K562 (cell line): ENCODE data around the gene CHMP4B. TPM values are rescaled to one million over a fixed set of nuclear protein-coding genes. Genes with fewer than 3 reads are reported as not detected.

Source experiments
- ATAC-seq: fragments of 200-7000 bp; cut with Tn5 transposase; 3 replicates; pipeline ENCODE4 v1.9.1; 2020; ENCODE audit warnings: moderate library complexity
- BruUV-seq: library from RNA; stranded (reverse); fragments of 400-500 nt; replicated peaks from 2 replicates; lab custom pipeline; 2021; lab: Mats Ljungman, UMichigan
- CTCF ChIA-PET: fragments of 300-600 bp; formaldehyde crosslinking; extraction: SDS; loops from one replicate; lab custom pipeline; 2021; ENCODE audit warnings: low intra/inter-chr PET ratio; lab: Yijun Ruan, JAX
- POLR2A ChIA-PET: fragments of 300-600, 350-650 bp; sonication (Branson Sonifier 250); formaldehyde crosslinking; extraction: SDS; loops from one replicate; lab custom pipeline; 2021; ENCODE audit warnings: antibody characterized with exemption, inconsistent platforms; lab: Yijun Ruan, JAX
- DNase-seq, 4 experiments: peaks; one replicate each; pipeline versions ENCODE4 v3.0.0 to v3.0.0-alpha.2; 2011 to 2018; ENCODE audit warnings: low spot score in 3 of 4, mixed read lengths in 3 of 4; ENCODE audit errors: extremely low read depth in 1 of 4
- FAIRE-seq: peaks from 2 replicates; lab custom pipeline; 2011; peaks lifted over from hg19 to GRCh38; lab: Jason Lieb, UNC
- H2AFZ ChIP-seq: 2 replicates; pipeline ENCODE4 v1.6.0; 2011; ENCODE audit warnings: low read depth, low read length, control low read depth, inconsistent platforms
- H3K27ac ChIP-seq: fragments of 200-600 bp; 3 replicates; pipeline ENCODE4 v1.8.0; 2011; ENCODE audit warnings: low read depth, mild to moderate bottlenecking, control low read depth, inconsistent platforms, low read length, moderate library complexity, mixed read lengths; ENCODE audit errors: extremely low read depth
- H3K27me3 ChIP-seq, 2 experiments: fragments of 300-600 bp in 1 of 2; 2 replicates in 1 of 2; 3 replicates in 1 of 2; pipeline versions ENCODE4 v1.6.0 to v1.8.0; 2011; ENCODE audit warnings: inconsistent platforms in 2 of 2, low read length in 2 of 2, mild to moderate bottlenecking in 1 of 2, mixed read lengths in 1 of 2, moderate library complexity in 1 of 2; ENCODE audit not compliant: control insufficient read depth in 2 of 2, insufficient read depth in 2 of 2
- H3K36me3 ChIP-seq: fragments of 300-600 bp; 3 replicates; pipeline ENCODE4 v1.8.0; 2011; ENCODE audit warnings: mild to moderate bottlenecking, low read length, inconsistent platforms; ENCODE audit not compliant: control insufficient read depth, insufficient read depth
- H3K4me1 ChIP-seq, 2 experiments: fragments of 200-600 bp in 1 of 2; replicated peaks in 1 of 2; 2 replicates in 1 of 2; 3 replicates in 1 of 2; pipeline versions ENCODE4 v1.5.1 to v1.8.0; 2011; ENCODE audit warnings: inconsistent platforms in 2 of 2, low read length in 2 of 2, mild to moderate bottlenecking in 1 of 2, mixed read lengths in 1 of 2, moderate library complexity in 1 of 2; ENCODE audit not compliant: control insufficient read depth in 2 of 2, insufficient read depth in 2 of 2
- H3K4me2 ChIP-seq: 2 replicates; pipeline ENCODE4 v1.6.1; 2011; ENCODE audit warnings: low read length, control low read depth, inconsistent platforms, mixed read lengths; ENCODE audit not compliant: insufficient read depth
- H3K4me3 ChIP-seq: fragments of 200-600 bp; sonication (generic), shearing (Covaris generic); 2 replicates; pipeline ENCODE4 v1.5.1; 2016; ENCODE audit warnings: control low read depth, inconsistent platforms
- H3K79me2 ChIP-seq: fragments of 200-600 bp; 3 replicates; pipeline ENCODE4 v1.8.0; 2011; ENCODE audit warnings: low read length, inconsistent platforms; ENCODE audit not compliant: control insufficient read depth, insufficient read depth
- H3K9ac ChIP-seq, 2 experiments: 2 replicates each; pipeline versions ENCODE4 v1.6.0 to v1.6.1; 2011; ENCODE audit warnings: low read depth in 2 of 2, low read length in 2 of 2, control low read depth in 1 of 2, inconsistent platforms in 1 of 2, mild to moderate bottlenecking in 1 of 2, mixed read lengths in 1 of 2; ENCODE audit not compliant: insufficient read depth in 1 of 2
- H3K9me1 ChIP-seq: one replicate; pipeline ENCODE4 v1.6.0; 2011; ENCODE audit warnings: inconsistent platforms, mild to moderate bottlenecking, low read length, moderate library complexity; ENCODE audit not compliant: control insufficient read depth, insufficient read depth
- H3K9me3 ChIP-seq: replicated peaks from 2 replicates; pipeline ENCODE4 v1.5.1; 2011; ENCODE audit warnings: low read depth, low read length, inconsistent platforms; ENCODE audit not compliant: control insufficient read depth, insufficient read depth
- H4K20me1 ChIP-seq: replicated peaks from 2 replicates; pipeline ENCODE4 v1.6.1; 2011; ENCODE audit warnings: low read length, inconsistent platforms, mixed read lengths; ENCODE audit not compliant: control insufficient read depth, insufficient read depth
- ARID3A ChIP-seq: IDR thresholded peaks from 2 replicates; pipeline ENCODE4 v1.6.1; 2012; ENCODE audit warnings: low read depth, low read length, improper control_type of control experiment, borderline replicate concordance
- BRD9 ChIP-seq: fragments of 450-650 bp; IDR thresholded peaks from 2 replicates; pipeline ENCODE4 v1.6.1; 2018; ENCODE audit warnings: low read depth; ENCODE audit not compliant: partially characterized antibody
- CREB3 ChIP-seq: fragments of 450-650 bp; conservative IDR thresholded peaks from 2 replicates; pipeline ENCODE4 v1.6.1; 2016; ENCODE audit warnings: missing genetic modification characterization, low read depth, mild to moderate bottlenecking, missing compliant biosample characterization, moderate library complexity
- ELF1 ChIP-seq: fragments of 200-800 bp; sonication (Bioruptor generic); IDR thresholded peaks from 2 replicates; pipeline ENCODE4 v1.6.1; 2016; ENCODE audit warnings: missing genetic modification characterization, missing compliant biosample characterization
- SIX5 ChIP-seq, 2 experiments: IDR thresholded peaks; 2 replicates each; pipeline ENCODE4 v1.6.1; 2011; ENCODE audit warnings: low read length in 2 of 2, borderline replicate concordance in 1 of 2, low read depth in 1 of 2, mild to moderate bottlenecking in 1 of 2, moderate library complexity in 1 of 2; ENCODE audit not compliant: insufficient read depth in 1 of 2
- ZNF717 ChIP-seq: fragments of 250-450 bp; sonication (Bioruptor Pico); IDR thresholded peaks from 2 replicates; pipeline ENCODE4 v1.5.0; 2021
- WGBS: fragments of 100-300 bp; shearing (Covaris generic); methylation state at CpG from one replicate; pipeline ENCODE4 v1.1.6; 2016; ENCODE audit warnings: low coverage, mixed read lengths; ENCODE audit not compliant: insufficient coverage; ENCODE audit errors: missing lambda C conversion rate; 5-methylcytosine and 5-hydroxymethylcytosine counted together
- in situ Hi-C: fragments of 300-500 bp; cut with MboI; formaldehyde crosslinking; loops from 4 replicates; pipeline ENCODE4 v1.15.0; 2018; ENCODE audit warnings: inconsistent platforms, mixed read lengths
- intact Hi-C: fragments of 100-400 bp; cut with micrococcal nuclease; formaldehyde crosslinking; loops from 2 replicates; pipeline ENCODE4 v1.14.2; 2022
- polyA plus RNA-seq, 8 experiments: library from polyadenylated mRNA; depleted of rRNA in 4 of 8; stranded (reverse) in 5 of 8; unstranded in 3 of 8; fragments of >200 nt; fragmentation: Nextera tagmentation in 2 of 8; fragmentation: Illumina TruSeq in 1 of 8; extraction: Ambion mirVana in 2 of 8; extraction: Trizol in 1 of 8; gene quantifications; 2 replicates each; pipeline versions ENCODE4 v1.2.1 to v1.2.3, GENCODE V29; 2011 to 2014; ENCODE audit warnings: inconsistent platforms in 1 of 8, missing spikeins in 1 of 8
- total RNA-seq, 7 experiments: library from RNA; depleted of rRNA in 6 of 7; stranded (reverse); fragments of >200 nt in 6 of 7; fragmentation: Illumina TruSeq in 2 of 7; extraction: Trizol in 2 of 7; gene quantifications; 2 replicates each; pipeline versions ENCODE4 v1.2.1 to v1.2.3, GENCODE V29; 2011 to 2021; ENCODE audit warnings: low replicate concordance in 1 of 7

CHMP4B gene
- total and polyA plus RNA-seq, 9 of the 15 experiments (the other 6 are each of a cell fraction or from before 2014, with no cell fraction given), result 1.8 to 64.7 (median 31.8) TPM

GRCh38 chr20:33875534-33876026 is 64.4 kb downstream of the CHMP4B start (continued):
- no peak for TF ChIP-seq ELF1 (tag)

GRCh38 chr20:33878583-33878982 is 67.4 kb downstream of the CHMP4B start:
- Histone ChIP-seq H3K79me2 (no peaks in the 10 kb centered on the region), H2AFZ (no peak overlapping the region), H3K4me2 (no peak overlapping the region), H3K27ac (no peak overlapping the region), H3K36me3 (no peaks in the 10 kb centered on the region), H3K9me3 (peaks cover 6% of the 10 kb centered on the region; the same call in 1 of the 2 replicates), H3K4me1 (peaks cover 0 to 3% of the 10 kb centered on the region in 2 experiments; a peak in 1 of 5 replicates), H4K20me1 (no peaks in the 10 kb centered on the region), H3K9ac (no peak overlapping the region), H3K4me3 (no peak overlapping the region), H3K9me1 (no peaks in the 10 kb centered on the region), H3K27me3 (peaks cover 18 to 49% of the 10 kb centered on the region in 2 experiments)
- ATAC-seq (no peak), DNase-seq (no peak), FAIRE-seq (no peak)
- 0% methylated on average over 2 of the region's 2 CpGs for WGBS
- intact Hi-C loops (no loop called here), in situ Hi-C loops (no loop called here)
- CTCF ChIA-PET, result no interaction called here
- TF ChIP-seq BRD9, result no peak
- no peak for TF ChIP-seq ZNF717 (CRISPR knock-in tag)
- no peak for TF ChIP-seq CREB3 (tag)
- TF ChIP-seq ARID3A, result no peak
- no peak for TF ChIP-seq SIX5 (IDR thresholded peaks at IDR 0.05; ENCODE audit: borderline replicate concordance in 1 of 2, insufficient read depth in 1 of 2, low read depth in 1 of 2, low read length in 2 of 2)
- no TSS peak for BruUV-seq
- POLR2A ChIA-PET, result no interaction called here
